Measurements from ENCODE around the gene ARMC9.
A peak's percentile ranks its signal among the peaks of the same experiment; 100 is the strongest.

The ARMC9 gene

GRCh38 chr2:231210782-231211181 lies 12.4 kb downstream of the ARMC9 start:
- no peak for DNase-seq

- no peak for DNase-seq
These were observed 13.1 kb downstream of the ARMC9 start for GRCh38 chr2:231211486-231211885.

- DNase-seq, result no peak
These were observed 14.0 kb downstream of the ARMC9 start for GRCh38 chr2:231212329-231212845.

- no peak for DNase-seq
These were observed 15.7 kb downstream of the ARMC9 start for GRCh38 chr2:231213931-231214642.

- DNase-seq, result no peak
These were observed 19.9 kb downstream of the ARMC9 start for GRCh38 chr2:231218366-231218765.

- no peak for DNase-seq
These were observed 20.9 kb downstream of the ARMC9 start for GRCh38 chr2:231219289-231219688.

- no peak for DNase-seq
These were observed 23.3 kb downstream of the ARMC9 start for GRCh38 chr2:231221761-231222160.

GRCh38 chr2:231222318-231223000 lies 24.0 kb downstream of the ARMC9 start:
- DNase-seq, result no peak

- no peak for DNase-seq
These were observed 24.6 kb downstream of the ARMC9 start for GRCh38 chr2:231223001-231223375.

- no peak for DNase-seq
These were observed 25.1 kb downstream of the ARMC9 start for GRCh38 chr2:231223458-231223976.

GRCh38 chr2:231227310-231228162 lies 29.1 kb downstream of the ARMC9 start:
- DNase-seq, result peak; percentile 78

- peak; percentile 48 for DNase-seq
These were observed 29.8 kb downstream of the ARMC9 start for GRCh38 chr2:231228223-231228622.

- DNase-seq, result no peak
These were observed 30.6 kb downstream of the ARMC9 start for GRCh38 chr2:231228974-231229529.

- no peak for DNase-seq
These were observed 36.8 kb downstream of the ARMC9 start for GRCh38 chr2:231235217-231235616.

- DNase-seq, result no peak
These were observed 40.3 kb downstream of the ARMC9 start for GRCh38 chr2:231238689-231239088.

GRCh38 chr2:231239751-231240150 lies 41.3 kb downstream of the ARMC9 start:
- no peak for DNase-seq

- no peak for DNase-seq
These were observed 43.5 kb downstream of the ARMC9 start for GRCh38 chr2:231241755-231242507.

- DNase-seq, result no peak
These were observed 45.4 kb downstream of the ARMC9 start for GRCh38 chr2:231243866-231244265.

GRCh38 chr2:231244382-231245248 lies 46.2 kb downstream of the ARMC9 start:
- no peak for DNase-seq

- peak; percentile 45 for DNase-seq
These were observed 47.0 kb downstream of the ARMC9 start for GRCh38 chr2:231245249-231246094.

Data from NCI-H2029 (cell line).